Lower leg skin (tissue), 4 donors: ENCODE data around the gene GBF1. TPM values are rescaled to one million over a fixed set of nuclear protein-coding genes. Genes with fewer than 3 reads are reported as not detected.

Experiments
- DNase-seq, 2 donors: peaks; one replicate each; pipeline ENCODE4 v3.0.0-alpha.2; 2019; ENCODE audit warnings: low spot score in 2 of 2
- H3K4me3 ChIP-seq: fragments of 200-600 bp; sonication (generic); 2 replicates; pipeline ENCODE4 v1.5.1; 2017; ENCODE audit warnings: mild to moderate bottlenecking, low read depth; ENCODE audit not compliant: poor library complexity, severe bottlenecking
- CTCF ChIP-seq, 3 donors: fragments of 450-650 bp; IDR thresholded peaks; one replicate each; pipeline ENCODE4 v1.5.1; 2016; ENCODE audit warnings: antibody characterized with exemption in 3 of 3, mild to moderate bottlenecking in 3 of 3, moderate library complexity in 2 of 3
- POLR2A ChIP-seq, 2 donors: fragments of 450-650 bp; IDR thresholded peaks; one replicate each; pipeline ENCODE4 v1.6.1; 2016 to 2017; ENCODE audit warnings: antibody characterized with exemption in 2 of 2, mild to moderate bottlenecking in 1 of 2, moderate library complexity in 1 of 2
- WGBS, 2 donors: methylation state at CpG; one replicate each; pipeline ENCODE4 v1.1.5; 2018; 5-methylcytosine and 5-hydroxymethylcytosine counted together
- intact Hi-C: fragments of 100-400 bp; cut with DNase I; formaldehyde crosslinking; loops from one replicate; pipeline ENCODE4 v1.15.0; 2023; ENCODE audit warnings: low total_unique reads
- total RNA-seq, 4 donors: library from RNA; depleted of rRNA; stranded (reverse); fragments of >200 nt; gene quantifications; one replicate each; pipeline ENCODE4 v1.1.0, GENCODE V29; 2016

GBF1 gene
- total RNA-seq, 4 donors from 2014 or later = 30.1 to 42.6 (median 39.1) TPM

DNA sequence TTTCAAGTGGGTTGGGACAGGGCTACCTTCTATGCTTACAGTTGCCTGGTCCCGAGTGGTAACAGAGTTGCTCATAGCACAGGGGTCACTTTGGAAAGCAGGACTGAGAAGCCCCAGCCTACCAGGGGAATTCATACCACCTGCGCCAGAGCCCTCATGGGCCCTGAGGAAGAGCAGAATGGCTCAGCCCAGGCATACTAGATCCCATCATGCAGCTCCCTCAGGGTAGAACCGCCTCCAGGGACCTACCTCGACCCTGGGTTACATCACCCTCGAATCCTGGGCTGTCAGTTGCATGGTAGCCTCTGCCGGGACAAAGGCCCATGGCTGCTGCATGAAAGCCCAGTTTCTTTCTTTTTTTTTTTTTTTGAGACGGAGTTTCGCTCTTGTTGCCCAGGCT is 184.1 kb downstream of the GBF1 start:
- WGBS, 2 donors = 82% methylated on average over 8 of the region's 8 CpGs
- TF ChIP-seq POLR2A (IDR thresholded peaks at IDR 0.05) (no peak), CTCF (IDR thresholded peaks at IDR 0.05) (no peak)
- no peak overlapping the region for H3K4me3 ChIP-seq
- no peak for DNase-seq
- intact Hi-C loops = loop anchor here (10.0 kb wide), 1 partner anchor 45 kb away; no protein-coding TSS in a partner anchor

DNA sequence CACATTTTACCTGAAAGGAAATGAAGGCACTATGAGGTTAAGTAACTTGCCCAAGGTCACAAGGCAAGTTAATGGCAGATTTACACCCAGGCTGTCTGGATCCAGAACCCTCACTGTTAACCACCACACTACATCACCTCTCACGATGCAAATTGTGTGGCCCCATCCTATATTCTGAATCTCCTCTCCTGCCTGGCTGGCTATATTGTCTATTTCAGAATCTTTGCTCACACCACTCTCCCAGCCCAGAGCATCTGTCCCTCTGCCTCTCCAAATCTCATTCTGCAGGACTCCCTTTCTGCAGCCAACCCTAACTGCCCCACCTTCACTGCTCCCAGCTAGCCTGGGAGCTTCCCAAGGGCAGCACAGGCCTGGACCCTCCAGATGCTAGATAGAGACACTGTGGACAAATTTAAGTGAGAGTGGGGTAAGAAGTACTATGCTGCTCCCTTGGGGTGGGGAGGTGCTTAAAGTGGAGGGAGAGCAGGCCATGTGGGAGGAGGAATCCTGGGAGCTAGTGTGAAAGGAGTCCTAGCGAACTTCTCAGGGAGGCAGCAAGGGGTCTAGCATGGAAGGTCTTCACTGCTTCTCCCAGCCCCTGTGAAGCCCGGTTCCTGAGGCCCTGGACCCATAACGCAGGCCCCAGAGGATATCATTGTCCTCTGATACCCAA is 186.3 kb downstream of the GBF1 start:
- intact Hi-C loops = no loop called here
- DNase-seq = no peak
- WGBS, 2 donors = 11 to 16% methylated on average over 4 of the region's 4 CpGs
- H3K4me3 ChIP-seq = peak overlapping the region; percentile 69
- TF ChIP-seq CTCF (IDR thresholded peaks at IDR 0.05) (no peak), POLR2A (IDR thresholded peaks at IDR 0.05) (no peak)

Other genes with a start within 250 kb of the GBF1 start
- 10 to 100 TPM; 15.2 to 57.4 (median 16.9) TPM for gene ARMH3, start 189.4 kb upstream of the GBF1 start, total RNA-seq
- 10 to 100 TPM; 31.2 to 39.2 (median 35.4) TPM for gene HPS6, start 180.2 kb upstream of the GBF1 start, total RNA-seq
- 100 to 1,000 TPM in 2 of 4 donors, 10 to 100 TPM in 2; 80.3 to 109 (median 102) TPM for gene LDB1, start 125.2 kb upstream of the GBF1 start, total RNA-seq
- gene PPRC1, start 112.5 kb upstream of the GBF1 start, total RNA-seq = 10 to 100 TPM; 23.5 to 48.1 (median 24.3) TPM
- 10 to 100 TPM; 25.7 to 41.9 (median 39.1) TPM for gene NOLC1, start 93.1 kb upstream of the GBF1 start, total RNA-seq
- 100 to 1,000 TPM in 1 of 4 donors, 10 to 100 TPM in 1, 1 to 10 TPM in 2; 2.5 to 106 (median 29.8) TPM for gene ELOVL3, start 19.2 kb upstream of the GBF1 start, total RNA-seq
- not detected for gene PITX3, start 4.0 kb upstream of the GBF1 start, total RNA-seq
- 10 to 100 TPM; 19.4 to 36.1 (median 20.1) TPM for gene NFKB2, start 150.2 kb downstream of the GBF1 start, total RNA-seq
- gene PSD, start 173.3 kb downstream of the GBF1 start, total RNA-seq = 1 to 10 TPM in 3 of 4 donors, under 1 TPM in 1; 0.56 to 4.5 (median 2.1) TPM
- 10 to 100 TPM; 18.2 to 25.3 (median 19.1) TPM for gene FBXL15, start 175.3 kb downstream of the GBF1 start, total RNA-seq
- gene CUEDC2, start 187.0 kb downstream of the GBF1 start, total RNA-seq = 10 to 100 TPM; 30.3 to 51.2 (median 32.7) TPM
- 10 to 100 TPM in 3 of 4 donors, 1 to 10 TPM in 1; 7.6 to 17.3 (median 11.5) TPM for gene C10orf95, start 206.0 kb downstream of the GBF1 start, total RNA-seq